GM21367 (cell line): Measurements from ENCODE around the gene CD22.
"Not testable (repeated sequence)": the region's sequence is repeated elsewhere in the genome, so short reads cannot be mapped to it uniquely, and the experiment has no call there.

ENCODE experiments used
- ATAC-seq: cut with Tn5 transposase; IDR thresholded peaks from one replicate; pipeline ENCODE4 v1.9.1; 2021; ENCODE audit not compliant: unreplicated experiment

CD22 gene

DNA sequence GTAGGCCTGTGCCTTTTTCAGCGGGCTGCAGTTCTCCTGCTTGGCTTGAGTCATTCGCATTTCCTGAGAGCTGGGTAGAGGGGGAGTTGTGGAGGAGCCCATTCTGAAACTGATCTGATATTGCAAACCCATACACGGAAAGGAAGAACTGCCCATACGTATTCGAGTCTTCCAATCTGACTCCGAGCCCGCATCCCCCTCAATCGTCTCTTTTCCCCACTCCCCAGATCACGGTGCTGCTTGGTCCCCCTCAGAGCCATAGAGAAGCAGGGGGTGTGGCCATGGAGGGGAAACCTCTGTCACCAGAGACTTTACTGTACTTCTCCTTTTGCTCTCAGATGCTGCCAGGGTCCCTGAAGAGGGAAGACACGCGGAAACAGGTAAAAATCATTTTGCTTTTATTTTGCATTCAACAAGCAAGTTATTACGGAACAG, at the start of gene CD22:
Gene CD22 (plus strand): TSS at position 337 of the 435 bp plus-strand sequence. CDS start 2,854 bp downstream, outside the sequence.
- ATAC-seq, result no peak

- no peak for ATAC-seq
Measured at GRCh38 chr19:35279374-35279773, 49.6 kb upstream of the CD22 start.

DNA sequence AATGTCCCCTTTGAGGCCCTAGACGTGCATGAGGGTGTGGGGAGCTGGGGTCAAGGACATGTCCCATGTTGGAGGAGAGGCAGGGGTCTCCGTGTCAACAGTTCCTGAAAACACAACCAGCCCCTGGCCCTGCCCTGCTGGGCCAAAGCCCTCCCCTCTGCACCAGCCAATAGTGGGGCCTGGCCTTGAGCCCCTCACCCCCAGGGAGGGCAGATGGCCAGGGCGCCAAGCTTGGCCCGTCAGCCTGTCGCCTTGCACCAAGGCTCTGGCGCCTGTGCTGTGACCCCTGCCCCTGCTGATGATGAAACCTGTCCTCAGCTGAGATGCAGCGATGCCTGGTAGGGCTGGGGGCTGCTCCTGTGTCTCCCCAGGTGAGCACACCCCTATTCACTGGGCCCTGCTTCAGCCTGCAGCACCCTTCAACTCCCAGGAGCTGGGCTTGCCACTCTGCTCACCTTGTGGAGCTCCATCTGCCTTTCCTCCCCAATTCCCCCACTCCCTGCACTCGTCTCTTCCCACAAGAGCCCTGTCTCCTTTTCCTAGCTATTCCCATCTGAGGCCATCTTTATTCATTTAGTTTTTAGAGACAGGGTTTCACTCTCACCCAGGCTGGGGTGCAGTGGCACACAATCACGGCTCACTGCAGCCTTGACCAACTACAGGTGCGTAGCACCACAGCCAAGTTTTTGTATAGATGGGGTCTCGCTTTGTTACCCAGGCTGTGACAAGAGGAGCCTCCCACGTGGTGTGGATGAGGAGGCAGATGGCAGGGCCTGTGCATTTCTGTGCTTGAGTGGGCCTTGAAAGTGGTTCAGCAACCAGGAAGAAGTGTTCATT, 48.8 kb upstream of the CD22 start:
- ATAC-seq, result no peak

DNA sequence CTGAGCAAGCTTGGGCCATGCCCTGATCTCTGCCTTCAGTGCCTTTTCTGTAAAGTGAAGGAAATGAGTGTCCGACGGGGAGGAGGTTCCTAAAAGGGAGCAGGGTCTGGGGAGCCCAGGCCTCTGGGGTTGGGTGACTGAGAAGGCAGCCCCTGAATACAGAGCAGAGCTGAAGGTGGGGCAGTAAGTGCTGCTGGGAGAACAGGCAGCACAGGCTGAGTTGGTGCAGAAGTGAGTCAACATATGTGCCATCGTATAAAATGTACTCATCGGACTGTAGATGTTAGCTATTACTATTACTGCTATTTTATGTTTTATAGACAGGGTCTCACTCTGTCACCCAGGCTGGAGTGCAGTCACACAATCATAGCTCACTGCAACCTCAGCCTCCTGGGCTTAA, 47.7 kb upstream of the CD22 start:
- ATAC-seq, result no peak

GRCh38 chr19:35284153-35285094, 44.6 kb upstream of the CD22 start:
- no peak for ATAC-seq

DNA sequence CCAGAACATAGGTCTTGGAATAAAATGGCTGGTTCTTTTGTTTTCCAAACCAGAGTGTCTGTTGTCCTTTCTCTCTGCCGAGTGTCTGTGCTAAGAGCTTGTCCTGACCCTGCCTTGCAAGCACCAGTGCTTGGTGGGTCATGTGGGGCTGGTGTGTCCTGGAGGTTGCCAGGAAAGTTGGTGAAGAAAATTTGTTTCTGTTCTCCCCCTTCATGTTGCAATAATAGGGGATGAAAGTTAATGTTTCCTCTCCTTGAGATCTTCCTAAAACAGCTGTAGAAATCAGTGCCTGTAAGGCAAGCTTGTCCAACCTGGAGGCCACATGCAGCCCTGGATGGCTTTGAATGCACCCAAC, 43.9 kb upstream of the CD22 start:
- no peak for ATAC-seq

- not testable (repeated sequence) for ATAC-seq
Measured at GRCh38 chr19:35285465-35285864, 43.5 kb upstream of the CD22 start.

GRCh38 chr19:35286101-35286500, 42.9 kb upstream of the CD22 start:
- ATAC-seq, result not testable (repeated sequence)

DNA sequence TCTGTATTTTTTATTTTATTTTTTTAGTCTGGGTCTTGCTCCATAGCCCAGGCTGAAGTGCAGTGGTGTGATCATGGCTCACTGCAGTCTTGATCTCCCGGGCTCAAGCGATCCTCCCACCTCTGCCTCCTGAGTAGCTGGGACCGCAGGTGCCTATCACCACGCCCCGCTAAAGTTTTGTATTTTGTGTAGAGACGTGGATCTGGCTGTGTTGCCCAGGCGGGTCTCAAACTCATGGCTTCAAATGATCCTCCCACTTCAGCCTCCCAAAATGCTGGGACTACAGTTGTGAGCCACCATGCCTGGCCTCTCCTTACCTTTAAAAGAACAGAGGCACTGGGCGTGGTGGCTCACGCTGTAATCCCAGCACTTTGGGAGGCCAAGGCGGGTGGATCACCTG, 41.3 kb upstream of the CD22 start:
- no peak for ATAC-seq

DNA sequence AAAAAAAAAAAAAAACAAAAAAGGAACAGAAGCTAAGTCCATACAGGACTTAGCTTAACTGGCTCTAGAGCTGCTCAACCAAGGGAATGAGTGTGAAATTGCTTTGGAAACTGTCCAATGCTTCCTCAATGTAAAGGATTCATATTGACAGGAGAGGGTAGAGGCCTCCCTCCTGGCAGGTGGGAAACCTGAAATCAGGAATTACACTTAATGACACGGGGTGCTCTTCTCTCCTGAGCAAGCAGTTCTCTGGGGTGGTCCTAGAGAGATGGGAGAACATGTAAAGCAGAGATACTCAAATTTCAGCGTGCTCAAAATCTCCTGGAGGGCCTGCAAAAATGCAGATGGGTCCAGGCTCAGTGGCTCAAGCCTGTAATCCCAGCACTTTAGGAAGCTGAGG, 40.7 kb upstream of the CD22 start:
- no peak for ATAC-seq

- ATAC-seq, result no peak
Measured at GRCh38 chr19:35288906-35289305, 40.1 kb upstream of the CD22 start.

DNA sequence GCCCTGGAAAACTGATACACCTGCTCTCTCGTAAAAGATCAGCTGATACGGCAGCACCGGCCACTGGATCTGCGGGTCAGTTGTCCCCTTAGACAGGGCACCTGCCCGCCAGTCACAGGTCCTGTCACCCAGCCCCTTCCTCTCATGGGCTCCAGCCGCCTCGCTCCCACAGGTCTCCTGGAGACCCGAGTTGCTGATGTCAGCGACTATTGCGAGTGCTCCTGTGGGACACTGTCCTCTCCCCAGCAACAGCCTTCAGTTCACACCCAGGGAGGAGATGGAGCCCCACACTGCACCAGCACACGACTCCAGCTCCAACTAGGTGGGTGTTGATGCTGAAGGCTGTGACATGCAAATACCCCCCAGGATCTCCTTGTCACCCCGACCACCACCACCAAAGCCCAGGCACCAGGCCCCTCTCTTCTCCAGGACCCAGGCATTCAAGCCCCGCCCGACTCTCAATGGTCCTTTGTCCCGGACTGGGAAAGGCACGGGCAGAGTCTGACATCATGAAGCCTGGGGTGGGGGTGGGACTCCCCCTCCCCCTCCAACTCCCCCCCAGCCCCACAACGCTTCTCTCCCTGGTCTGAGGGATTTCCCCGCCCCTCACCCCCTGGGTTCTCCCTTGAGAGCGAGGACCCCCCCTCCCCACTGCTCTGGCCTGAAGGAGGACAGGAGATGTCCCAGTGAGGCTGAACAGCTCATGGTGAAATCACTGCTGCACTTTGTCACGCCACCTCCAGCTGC, 38.4 kb upstream of the CD22 start:
- no peak for ATAC-seq

DNA sequence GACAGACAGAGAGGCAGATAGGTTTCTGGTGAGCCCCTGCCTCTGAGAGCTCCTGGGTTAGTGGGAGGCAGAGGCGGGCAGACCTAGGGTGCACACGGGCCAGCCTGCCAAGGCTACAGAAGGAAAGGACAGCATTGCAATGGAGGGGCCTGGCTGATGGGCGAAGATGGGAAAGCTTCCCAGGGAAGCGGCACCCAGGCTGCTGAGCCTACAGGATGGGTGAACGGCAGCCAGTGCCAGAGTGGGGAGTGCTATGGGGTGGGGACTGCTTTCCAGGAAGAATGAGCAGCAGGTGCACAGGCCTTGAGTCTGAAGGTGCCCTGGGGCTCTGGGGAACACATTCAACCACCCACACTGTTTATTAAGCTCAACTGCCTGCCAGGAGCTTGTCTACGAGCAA, 37.7 kb upstream of the CD22 start:
- ATAC-seq, result no peak

DNA sequence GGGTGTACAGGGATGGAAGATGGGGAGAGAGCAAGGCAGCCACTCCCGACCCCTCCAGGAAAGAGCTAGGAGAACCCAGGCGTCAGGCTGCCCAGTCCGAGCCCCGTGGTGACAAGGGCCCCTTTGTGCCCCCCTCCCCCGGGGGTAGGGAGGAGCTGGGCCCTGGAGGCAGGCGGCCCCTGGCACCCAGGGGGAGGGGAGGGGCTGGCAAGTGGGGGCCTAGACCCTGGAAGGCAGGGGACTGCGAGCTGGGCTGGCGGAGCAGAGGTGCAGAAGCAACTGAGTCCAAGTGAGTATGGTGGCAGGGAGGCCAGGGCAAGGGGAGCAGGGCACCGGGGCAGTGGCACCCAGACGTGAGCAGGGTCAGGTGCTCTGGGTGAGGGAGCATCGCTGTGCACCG, 37.1 kb upstream of the CD22 start, which contains the start of gene MAG:
Gene MAG (plus strand): TSS at position 246 of the 400 bp plus-strand sequence. CDS start 3,248 bp downstream, outside the sequence.
- ATAC-seq, result no peak

DNA sequence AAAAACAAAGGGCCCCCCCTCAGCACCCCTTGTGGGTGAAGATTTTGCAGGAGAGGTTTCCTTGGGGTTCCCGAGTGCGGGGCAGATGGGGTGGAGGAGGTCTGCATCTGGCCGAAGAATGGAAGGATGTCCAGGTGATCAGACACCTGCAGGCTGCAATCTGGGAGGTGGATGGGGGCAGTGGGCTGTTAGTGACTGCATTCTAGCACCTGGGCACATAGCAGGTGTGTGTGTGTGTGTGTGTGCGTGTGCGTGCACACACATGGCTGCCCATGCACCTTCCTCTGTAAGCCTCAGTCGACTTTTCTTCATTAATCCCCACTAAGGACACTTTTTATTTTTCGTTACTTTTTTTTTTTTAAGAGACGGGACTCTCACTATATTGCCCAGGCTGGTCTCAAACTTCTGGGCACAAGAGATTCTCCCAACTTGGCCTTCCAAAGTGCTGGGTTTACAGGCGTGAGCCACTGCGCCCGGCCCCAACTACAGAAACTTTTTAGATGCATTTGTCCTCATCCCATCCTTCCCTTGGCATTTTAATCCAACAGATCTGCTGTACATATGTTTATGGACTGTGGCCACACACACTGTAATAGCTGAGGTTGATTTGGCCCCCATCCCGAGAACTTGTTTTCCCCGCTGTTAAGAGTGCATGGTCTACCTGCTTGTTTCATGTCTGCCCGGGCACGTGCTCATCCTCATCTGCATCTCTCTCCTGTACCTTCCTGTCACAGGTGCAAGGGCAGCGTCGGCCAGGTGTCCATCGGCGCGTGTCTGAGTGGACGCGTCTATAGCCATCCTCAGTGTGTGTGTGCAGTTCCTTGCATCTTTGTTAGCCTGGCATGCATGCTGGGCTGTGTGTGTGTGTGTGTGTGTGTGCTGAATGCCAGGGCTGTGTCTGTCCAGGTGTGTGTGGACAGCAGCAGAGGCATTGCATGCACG, 36.3 kb upstream of the CD22 start:
- no peak for ATAC-seq

DNA sequence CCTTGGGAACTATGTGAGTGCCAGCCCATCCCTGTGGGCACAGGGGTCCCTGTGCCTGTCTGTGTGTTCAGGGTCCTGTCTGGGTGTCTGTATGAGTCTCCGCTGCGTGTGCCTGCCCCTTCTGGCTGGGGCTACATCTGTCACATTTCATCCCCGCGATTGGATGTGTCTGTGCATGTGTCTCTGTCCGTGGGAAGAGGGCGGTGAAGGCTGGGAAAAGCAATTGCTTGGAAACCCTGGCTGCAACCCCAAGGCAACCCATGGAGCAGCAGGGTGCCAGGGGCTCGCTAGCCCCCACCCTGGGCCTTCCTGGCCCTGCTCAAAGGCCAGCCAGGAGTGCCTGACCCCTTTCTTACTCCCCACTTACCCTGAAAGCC, 35.6 kb upstream of the CD22 start:
- no peak for ATAC-seq

DNA sequence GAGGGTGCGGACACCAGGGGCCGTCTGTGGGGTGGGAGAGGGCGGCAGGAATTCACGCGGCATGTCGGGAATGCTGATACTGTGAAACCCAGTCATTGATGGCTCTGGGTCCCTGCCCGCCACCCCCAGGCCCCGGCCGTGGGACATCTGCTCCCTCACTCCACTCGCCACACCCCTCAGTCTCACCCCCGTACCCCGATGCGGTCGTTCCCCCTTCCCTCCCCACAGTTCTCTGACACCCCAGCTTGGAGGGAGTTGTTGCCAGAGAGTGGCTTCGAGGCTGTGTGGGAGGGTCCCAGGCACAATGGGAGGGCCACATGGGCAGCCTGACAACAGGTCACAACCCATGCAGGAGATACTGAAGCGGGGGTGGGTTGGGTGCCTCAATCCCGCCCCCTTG, 35.2 kb upstream of the CD22 start:
- ATAC-seq, result no peak

DNA sequence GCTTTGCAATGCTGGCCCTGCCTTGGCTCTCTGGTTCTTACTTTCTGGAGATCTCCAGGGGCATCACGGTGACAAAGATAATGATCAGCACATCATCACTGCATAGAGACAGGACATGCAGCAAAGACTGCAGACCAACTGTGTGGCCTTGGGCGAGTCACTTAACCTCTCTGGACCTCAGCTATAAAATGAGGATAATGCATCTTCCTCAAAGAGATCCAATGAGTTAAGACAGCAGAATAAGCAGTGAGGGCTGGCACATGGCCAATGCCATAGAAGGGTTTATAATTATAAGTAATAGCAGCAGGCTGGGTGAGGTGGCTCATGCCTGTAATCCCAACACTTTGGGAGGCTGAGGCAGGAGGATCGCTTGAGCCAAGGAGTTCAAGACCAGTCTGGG, 34.7 kb upstream of the CD22 start:
- no peak for ATAC-seq

- ATAC-seq, result no peak
Measured at GRCh38 chr19:35294859-35295791, 33.9 kb upstream of the CD22 start.
